IMR-90 (cell line): ENCODE results near the gene CGNL1. TPM values are rescaled to one million over a fixed set of nuclear protein-coding genes. Genes with fewer than 3 reads are reported as not detected.

Source experiments
- ATAC-seq: fragments of 200-7000 bp; cut with Tn5 transposase; 2 replicates; pipeline ENCODE4 v1.9.1; 2020; ENCODE audit warnings: low read depth, mild to moderate bottlenecking, moderate library complexity
- BruUV-seq: library from RNA; stranded (reverse); fragments of 400-500 nt; replicated peaks from 2 replicates; lab custom pipeline; 2021; lab: Mats Ljungman, UMichigan
- CTCF ChIA-PET: fragments of 300-600 bp; formaldehyde crosslinking; extraction: SDS; loops from one replicate; lab custom pipeline; 2021; ENCODE audit warnings: antibody characterized with exemption; lab: Yijun Ruan, JAX
- POLR2A ChIA-PET: fragments of 300-600 bp; sonication (Branson Sonifier 250); formaldehyde crosslinking; loops from one replicate; lab custom pipeline; 2022; ENCODE audit warnings: antibody characterized with exemption; ENCODE audit not compliant: unreplicated experiment; lab: Charles Lee
- DNase-seq: peaks from one replicate; pipeline ENCODE4 v3.0.0; 2013
- H2AFZ ChIP-seq: replicated peaks from 2 replicates; pipeline ENCODE3; 2013; ENCODE audit warnings: low read length, mild to moderate bottlenecking; ENCODE audit not compliant: poor library complexity
- H2AK5ac ChIP-seq: 2 replicates; pipeline ENCODE4 v1.6.1; 2013; ENCODE audit warnings: low read depth, low read length, inconsistent platforms
- H2AK9ac ChIP-seq: replicated peaks from 2 replicates; pipeline ENCODE3; 2013; ENCODE audit warnings: mild to moderate bottlenecking, low read depth, low read length, moderate library complexity; ENCODE audit not compliant: poor library complexity
- H2BK120ac ChIP-seq: 2 replicates; pipeline ENCODE4 v1.6.1; 2013; ENCODE audit warnings: low read depth, low read length, inconsistent platforms
- H2BK15ac ChIP-seq: 3 replicates; pipeline ENCODE4 v1.6.1; 2013; ENCODE audit warnings: low read depth, low read length, inconsistent platforms
- H2BK20ac ChIP-seq: 2 replicates; pipeline ENCODE4 v1.6.1; 2013; ENCODE audit warnings: low read depth, mild to moderate bottlenecking, inconsistent platforms, low read length, moderate library complexity
- H2BK5ac ChIP-seq: 2 replicates; pipeline ENCODE4 v1.6.1; 2013; ENCODE audit warnings: mild to moderate bottlenecking, low read depth, low read length, inconsistent platforms; ENCODE audit not compliant: poor library complexity, severe bottlenecking
- H3K14ac ChIP-seq: replicated peaks from 2 replicates; pipeline ENCODE4 v1.6.1; 2013; ENCODE audit warnings: low read depth, low read length, inconsistent platforms
- H3K18ac ChIP-seq: 2 replicates; pipeline ENCODE4 v1.6.1; 2013; ENCODE audit warnings: low read depth, low read length, control low read depth
- H3K23ac ChIP-seq: 2 replicates; pipeline ENCODE4 v1.6.1; 2013; ENCODE audit warnings: low read depth, low read length, inconsistent platforms
- H3K27ac ChIP-seq: 2 replicates; pipeline ENCODE4 v1.5.1; 2013; ENCODE audit warnings: mild to moderate bottlenecking, control low read depth, low read length; ENCODE audit not compliant: insufficient read depth
- H3K27me3 ChIP-seq: 2 replicates; pipeline ENCODE4 v1.6.1; 2013; ENCODE audit warnings: low read length; ENCODE audit not compliant: control insufficient read depth, insufficient read depth
- H3K36me3 ChIP-seq: 2 replicates; pipeline ENCODE4 v1.6.1; 2013; ENCODE audit warnings: low read length, mixed read lengths; ENCODE audit not compliant: control insufficient read depth, insufficient read depth
- H3K4ac ChIP-seq: 2 replicates; pipeline ENCODE4 v1.6.1; 2013; ENCODE audit warnings: low read depth, low read length, inconsistent platforms
- H3K4me1 ChIP-seq: 2 replicates; pipeline ENCODE4 v1.6.1; 2013; ENCODE audit warnings: low read length, mixed read lengths; ENCODE audit not compliant: control insufficient read depth, insufficient read depth
- H3K4me2 ChIP-seq: 2 replicates; pipeline ENCODE4 v1.6.1; 2013; ENCODE audit warnings: low read depth, mild to moderate bottlenecking, control low read depth, low read length, moderate library complexity
- H3K4me3 ChIP-seq: 2 replicates; pipeline ENCODE4 v1.5.1; 2013; ENCODE audit warnings: low read depth, mild to moderate bottlenecking, control low read depth, low read length, moderate library complexity; ENCODE audit not compliant: insufficient read depth
- H3K56ac ChIP-seq: 2 replicates; pipeline ENCODE4 v1.6.1; 2013; ENCODE audit warnings: low read length, inconsistent platforms; ENCODE audit not compliant: insufficient read depth; ENCODE audit errors: extremely low read depth
- H3K79me1 ChIP-seq, 2 experiments: 2 replicates each; pipeline ENCODE4 v1.6.1; 2013; ENCODE audit warnings: low read length in 2 of 2, inconsistent platforms in 1 of 2, low read depth in 1 of 2
- H3K9ac ChIP-seq: 2 replicates; pipeline ENCODE4 v1.6.1; 2013; ENCODE audit warnings: low read depth, low read length, control low read depth
- H3K9me1 ChIP-seq: 2 replicates; pipeline ENCODE4 v1.6.1; 2013; ENCODE audit warnings: low read length, inconsistent platforms; ENCODE audit not compliant: insufficient read depth
- H3K9me3 ChIP-seq: 2 replicates; pipeline ENCODE4 v1.6.1; 2013; ENCODE audit warnings: low read length; ENCODE audit not compliant: control insufficient read depth, insufficient read depth
- H4K20me1 ChIP-seq: 2 replicates; pipeline ENCODE4 v1.6.1; 2013; ENCODE audit warnings: low read length, inconsistent platforms; ENCODE audit not compliant: insufficient read depth
- H4K5ac ChIP-seq: 2 replicates; pipeline ENCODE4 v1.6.1; 2013; ENCODE audit warnings: mild to moderate bottlenecking, low read depth, low read length, control low read depth
- H4K8ac ChIP-seq, 2 experiments: 2 replicates each; pipeline ENCODE4 v1.6.1; 2013; ENCODE audit warnings: low read depth in 2 of 2, low read length in 2 of 2, control low read depth in 1 of 2, inconsistent platforms in 1 of 2
- H4K91ac ChIP-seq: 2 replicates; pipeline ENCODE4 v1.6.1; 2013; ENCODE audit warnings: low read depth, low read length, inconsistent platforms; ENCODE audit not compliant: insufficient read depth
- BHLHE40 ChIP-seq: fragments of 150-350 bp; IDR thresholded peaks from 2 replicates; pipeline ENCODE4 v1.6.1; 2016; ENCODE audit warnings: mild to moderate bottlenecking, low read depth, low read length
- CEBPB ChIP-seq: IDR thresholded peaks from 2 replicates; pipeline ENCODE4 v1.6.1; 2012; ENCODE audit warnings: low read depth, low read length, improper control_type of control experiment
- CHD1 ChIP-seq: IDR thresholded peaks from 2 replicates; pipeline ENCODE4 v1.6.1; 2012; ENCODE audit warnings: low read depth, low read length, improper control_type of control experiment
- CTCF ChIP-seq: conservative IDR thresholded peaks from 2 replicates; pipeline ENCODE4 v1.5.1; 2012; ENCODE audit warnings: mild to moderate bottlenecking, low read depth, low read length, improper control_type of control experiment
- ELK1 ChIP-seq: fragments of 150-350 bp; IDR thresholded peaks from 2 replicates; pipeline ENCODE4 v1.6.1; 2016; ENCODE audit warnings: low read depth, mild to moderate bottlenecking, low read length, moderate library complexity, borderline replicate concordance
- FOS ChIP-seq: fragments of 150-350 bp; IDR thresholded peaks from 2 replicates; pipeline ENCODE4 v1.6.1; 2016; ENCODE audit warnings: low read depth, low read length
- MAFK ChIP-seq: IDR thresholded peaks from 2 replicates; pipeline ENCODE4 v1.6.1; 2012; ENCODE audit warnings: low read depth, low read length, improper control_type of control experiment
- MAZ ChIP-seq: IDR thresholded peaks from 2 replicates; pipeline ENCODE4 v1.6.1; 2012; ENCODE audit warnings: low read depth, mild to moderate bottlenecking, low read length, improper control_type of control experiment, moderate library complexity, borderline replicate concordance
- MXI1 ChIP-seq: IDR thresholded peaks from 2 replicates; pipeline ENCODE4 v1.6.1; 2012; ENCODE audit warnings: low read depth, mild to moderate bottlenecking, low read length, moderate library complexity, borderline replicate concordance
- NFE2L2 ChIP-seq: fragments of 150-350 bp; IDR thresholded peaks from 2 replicates; pipeline ENCODE4 v1.6.1; 2016; ENCODE audit warnings: low read depth, mild to moderate bottlenecking, low read length
- POLR2A ChIP-seq: IDR thresholded peaks from 2 replicates; pipeline ENCODE4 v1.6.1; 2012; ENCODE audit warnings: mild to moderate bottlenecking, low read depth, low read length
- RCOR1 ChIP-seq: IDR thresholded peaks from 2 replicates; pipeline ENCODE4 v1.6.1; 2012; ENCODE audit warnings: mild to moderate bottlenecking, low read length, improper control_type of control experiment; ENCODE audit not compliant: insufficient replicate concordance
- SMC3 ChIP-seq: fragments of 150-350 bp; IDR thresholded peaks from 2 replicates; pipeline ENCODE4 v1.6.1; 2016; ENCODE audit warnings: low read depth, mild to moderate bottlenecking, antibody characterized with exemption, low read length, moderate library complexity
- USF2 ChIP-seq: fragments of 150-350 bp; IDR thresholded peaks from 2 replicates; pipeline ENCODE4 v1.6.1; 2017; ENCODE audit warnings: mild to moderate bottlenecking, antibody characterized with exemption, low read length, low read depth
- WGBS, 2 experiments: methylation state at CpG; one replicate each; pipeline versions ENCODE4 v1.1.5 to v1.1.7; 2013; ENCODE audit warnings: missing lambda C conversion rate in 2 of 2; ENCODE audit not compliant: insufficient read length in 1 of 2; ENCODE audit errors: extremely low coverage in 2 of 2; 5-methylcytosine and 5-hydroxymethylcytosine counted together
- dilution Hi-C: fragments of 300-500 bp; cut with HindIII; formaldehyde crosslinking; loops from one replicate; pipeline ENCODE4 v1.14.3; 2018; ENCODE audit warnings: low sequenced_read_pairs; ENCODE audit not compliant: unreplicated experiment
- in situ Hi-C: fragments of 300-500 bp; cut with MboI; formaldehyde crosslinking; loops from 3 replicates; pipeline ENCODE4 v1.14.3; 2019; ENCODE audit warnings: low sequenced_read_pairs, inconsistent platforms, mixed read lengths
- intact Hi-C: fragments of 100-400 bp; cut with micrococcal nuclease; formaldehyde crosslinking; loops from 2 replicates; pipeline ENCODE4 v1.10.0; 2022
- polyA plus RNA-seq, 3 experiments: library from polyadenylated mRNA; depleted of rRNA; stranded (reverse); fragments of >200 nt; gene quantifications; 2 replicates each; pipeline ENCODE4 v1.2.3, GENCODE V29; 2012; ENCODE audit warnings: low replicate concordance in 1 of 3
- total RNA-seq: library from RNA; depleted of rRNA; stranded (reverse); fragments of >200 nt; gene quantifications from 2 replicates; pipeline ENCODE4 v1.2.3, GENCODE V29; 2012

CGNL1 gene
- total and polyA plus RNA-seq, 2 of the 4 experiments (the other 2 are of a cell fraction) = 0.07 to 0.18 TPM

GRCh38 chr15:57525581-57525980 lies 149.3 kb downstream of the CGNL1 start:
- H2AK5ac ChIP-seq = no peak overlapping the region
- no peak overlapping the region for H4K5ac ChIP-seq
- H3K4me3 ChIP-seq = no peak overlapping the region
- BruUV-seq = no TSS peak
- H4K20me1 ChIP-seq = no peaks in the 10 kb centered on the region
- ATAC-seq (no peak), DNase-seq (no peak)
- POLR2A ChIA-PET = no interaction called here
- H3K4ac ChIP-seq = no peak overlapping the region
- H3K4me1 ChIP-seq = no peaks in the 10 kb centered on the region
- H3K9ac ChIP-seq = no peak overlapping the region
- H4K91ac ChIP-seq = no peak overlapping the region
- TF ChIP-seq BHLHE40 (no peak), MAFK (no peak), FOS (no peak), CTCF (no peak), SMC3 (no peak), CHD1 (no peak), ELK1 (no peak), USF2 (no peak), MAZ (no peak), NFE2L2 (no peak), MXI1 (no peak), CEBPB (no peak), RCOR1 (no peak), POLR2A (no peak)
- no peak overlapping the region for H3K27ac ChIP-seq
- H3K9me3 ChIP-seq = no peaks in the 10 kb centered on the region
- in situ Hi-C loops (loop anchor here (5.0 to 25.0 kb wide), 4 partner anchors 183 to 1031 kb away; partner anchors contain the start of gene TCF12), dilution Hi-C loops (loop anchor here (25.0 kb wide), 1 partner anchor 188 kb away; no protein-coding TSS in a partner anchor), intact Hi-C loops (loop anchor here (5.0 kb wide), 2 partner anchors 63 to 703 kb away; no protein-coding TSS in a partner anchor)
- no peak overlapping the region for H3K4me2 ChIP-seq
- no peak overlapping the region for H2AFZ ChIP-seq
- CTCF ChIA-PET = interaction anchor here (0.9 kb wide), 1 partner anchor 185 kb away, joined by 3 read pairs; no protein-coding TSS in a partner anchor
- H3K56ac ChIP-seq = no peak overlapping the region
- no peak overlapping the region for H2BK120ac ChIP-seq
- H3K18ac ChIP-seq = no peak overlapping the region
- no peak overlapping the region for H2BK15ac ChIP-seq
- H3K27me3 ChIP-seq = peaks cover 29% of the 10 kb centered on the region
- no peak overlapping the region for H3K14ac ChIP-seq
- no CpG with 5 or more reads among the region's 2 CpGs for WGBS, 2 experiments
- H4K8ac ChIP-seq = no peak overlapping the region
- H3K23ac ChIP-seq = no peak overlapping the region
- H3K79me1 ChIP-seq = no peaks in the 10 kb centered on the region
- no peaks in the 10 kb centered on the region for H3K9me1 ChIP-seq
- H2BK20ac ChIP-seq = no peak overlapping the region
- no peak overlapping the region for H2BK5ac ChIP-seq
- H2AK9ac ChIP-seq = no peak overlapping the region
- no peaks in the 10 kb centered on the region for H3K36me3 ChIP-seq
